ENCODE data around the gene PTGES.
A peak's percentile ranks its signal among the peaks of the same experiment; 100 is the strongest.
"Not testable (repeated sequence)": the region's sequence is repeated elsewhere in the genome, so short reads cannot be mapped to it uniquely, and the experiment has no call there.

Gene PTGES

GRCh38 chr9:129752900-129753729 lies at the start of gene PTGES:
PTGES (minus strand) TSS chr9:129753042; CDS start chr9:129753012, 30 bp downstream.
- peak; percentile 83 for DNase-seq (ENCODE audit: low read depth)

GRCh38 chr9:129801504-129801903 lies 48.7 kb upstream of the PTGES start:
- DNase-seq (ENCODE audit: low read depth), result no peak

GRCh38 chr9:129798973-129799372 lies 46.1 kb upstream of the PTGES start:
- DNase-seq (ENCODE audit: low read depth), result no peak

GRCh38 chr9:129796029-129796428 lies 43.2 kb upstream of the PTGES start:
- DNase-seq (ENCODE audit: low read depth), result not testable (repeated sequence)

GRCh38 chr9:129794549-129794948 lies 41.7 kb upstream of the PTGES start:
- no peak for DNase-seq (ENCODE audit: low read depth)

- no peak for DNase-seq (ENCODE audit: low read depth)
Measured at GRCh38 chr9:129786481-129786880, 33.6 kb upstream of the PTGES start.

- no peak for DNase-seq (ENCODE audit: low read depth)
Measured at GRCh38 chr9:129785866-129786265, 33.0 kb upstream of the PTGES start.

GRCh38 chr9:129784970-129785369 lies 32.1 kb upstream of the PTGES start:
- not testable (repeated sequence) for DNase-seq (ENCODE audit: low read depth)

GRCh38 chr9:129783516-129784361 lies 30.9 kb upstream of the PTGES start:
- DNase-seq (ENCODE audit: low read depth), result peak; percentile 62

GRCh38 chr9:129781981-129782380 lies 29.1 kb upstream of the PTGES start:
- no peak for DNase-seq (ENCODE audit: low read depth)

GRCh38 chr9:129781131-129781530 lies 28.3 kb upstream of the PTGES start:
- DNase-seq (ENCODE audit: low read depth), result no peak

- DNase-seq (ENCODE audit: low read depth), result no peak
Measured at GRCh38 chr9:129779560-129780190, 26.8 kb upstream of the PTGES start.

- no peak for DNase-seq (ENCODE audit: low read depth)
Measured at GRCh38 chr9:129778469-129778868, 25.6 kb upstream of the PTGES start.

GRCh38 chr9:129777769-129778130 lies 24.9 kb upstream of the PTGES start:
- no peak for DNase-seq (ENCODE audit: low read depth)

GRCh38 chr9:129776938-129777768 lies 24.3 kb upstream of the PTGES start:
- peak; percentile 99 for DNase-seq (ENCODE audit: low read depth)

- peak; percentile 71 for DNase-seq (ENCODE audit: low read depth)
Measured at GRCh38 chr9:129776566-129776937, 23.7 kb upstream of the PTGES start.

GRCh38 chr9:129776096-129776495 lies 23.3 kb upstream of the PTGES start:
- DNase-seq (ENCODE audit: low read depth), result not testable (repeated sequence)

GRCh38 chr9:129775448-129775798 lies 22.6 kb upstream of the PTGES start:
- no peak for DNase-seq (ENCODE audit: low read depth)

GRCh38 chr9:129774791-129775447 lies 22.1 kb upstream of the PTGES start:
- DNase-seq (ENCODE audit: low read depth), result no peak

- peak; percentile 77 for DNase-seq (ENCODE audit: low read depth)
Measured at GRCh38 chr9:129773262-129774048, 20.6 kb upstream of the PTGES start.

Measured in fibroblast of gingiva (primary cell).